ENCODE data around the gene RPL37A.

DNA sequence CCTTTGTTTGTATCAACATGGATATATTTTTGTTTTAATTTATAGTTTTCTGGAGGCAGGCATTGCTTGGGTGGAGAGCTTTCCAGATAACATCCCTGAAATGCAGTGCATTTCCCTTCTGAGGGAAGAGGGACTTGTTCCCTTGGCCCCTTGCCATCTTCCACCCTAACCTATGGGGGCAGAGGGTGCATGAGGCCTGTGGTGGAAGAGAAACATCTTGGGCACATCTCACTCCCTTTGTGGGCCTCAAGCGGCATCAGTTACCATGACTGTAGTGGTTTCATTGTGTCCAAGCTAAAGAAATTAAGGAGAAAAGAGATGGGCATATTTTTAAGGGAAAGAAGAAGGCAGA lies 5.3 kb upstream of the RPL37A start:
- TF ChIP-seq POLR2A (IDR thresholded peaks at IDR 0.05): no peak
- TF ChIP-seq, protein P1, sequence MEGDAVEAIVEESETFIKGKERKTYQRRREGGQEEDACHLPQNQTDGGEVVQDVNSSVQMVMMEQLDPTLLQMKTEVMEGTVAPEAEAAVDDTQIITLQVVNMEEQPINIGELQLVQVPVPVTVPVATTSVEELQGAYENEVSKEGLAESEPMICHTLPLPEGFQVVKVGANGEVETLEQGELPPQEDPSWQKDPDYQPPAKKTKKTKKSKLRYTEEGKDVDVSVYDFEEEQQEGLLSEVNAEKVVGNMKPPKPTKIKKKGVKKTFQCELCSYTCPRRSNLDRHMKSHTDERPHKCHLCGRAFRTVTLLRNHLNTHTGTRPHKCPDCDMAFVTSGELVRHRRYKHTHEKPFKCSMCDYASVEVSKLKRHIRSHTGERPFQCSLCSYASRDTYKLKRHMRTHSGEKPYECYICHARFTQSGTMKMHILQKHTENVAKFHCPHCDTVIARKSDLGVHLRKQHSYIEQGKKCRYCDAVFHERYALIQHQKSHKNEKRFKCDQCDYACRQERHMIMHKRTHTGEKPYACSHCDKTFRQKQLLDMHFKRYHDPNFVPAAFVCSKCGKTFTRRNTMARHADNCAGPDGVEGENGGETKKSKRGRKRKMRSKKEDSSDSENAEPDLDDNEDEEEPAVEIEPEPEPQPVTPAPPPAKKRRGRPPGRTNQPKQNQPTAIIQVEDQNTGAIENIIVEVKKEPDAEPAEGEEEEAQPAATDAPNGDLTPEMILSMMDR (IDR thresholded peaks at IDR 0.05): no peak
